Parathyroid adenoma (tissue), 2 donors: ENCODE data around the gene TEDC1.

Experiments
- H2AFZ ChIP-seq: fragments of 300-600 bp; sonication (generic); one replicate; pipeline ENCODE4 v1.7.0; 2017; ENCODE audit warnings: antibody characterized with exemption, mild to moderate bottlenecking
- H3K27ac ChIP-seq: fragments of 300-600 bp; sonication (generic); one replicate; pipeline ENCODE4 v1.7.0; 2017
- H3K27me3 ChIP-seq: fragments of 300-600 bp; sonication (generic); one replicate; pipeline ENCODE4 v1.7.0; 2017; ENCODE audit warnings: low read length; ENCODE audit not compliant: control insufficient read depth, insufficient read depth
- H3K36me3 ChIP-seq: fragments of 300-600 bp; sonication (generic); one replicate; pipeline ENCODE4 v1.7.0; 2017; ENCODE audit warnings: low read length; ENCODE audit not compliant: control insufficient read depth, insufficient read depth
- H3K4me1 ChIP-seq: fragments of 300-600 bp; sonication (generic); one replicate; pipeline ENCODE4 v1.7.0; 2017; ENCODE audit warnings: control low read depth
- H3K4me2 ChIP-seq: fragments of 300-600 bp; sonication (generic); one replicate; pipeline ENCODE4 v1.7.0; 2017; ENCODE audit warnings: low read length
- H3K4me3 ChIP-seq: fragments of 300-600 bp; sonication (generic); one replicate; pipeline ENCODE4 v1.7.0; 2017; ENCODE audit warnings: low read depth, low read length
- H3K79me2 ChIP-seq: fragments of 300-600 bp; sonication (generic); one replicate; pipeline ENCODE4 v1.7.0; 2017; ENCODE audit warnings: control low read depth
- H3K9ac ChIP-seq: fragments of 300-600 bp; sonication (generic); one replicate; pipeline ENCODE4 v1.7.0; 2017; ENCODE audit warnings: mild to moderate bottlenecking
- H3K9me3 ChIP-seq: fragments of 300-600 bp; sonication (generic); one replicate; pipeline ENCODE4 v1.7.0; 2017; ENCODE audit warnings: low read length; ENCODE audit not compliant: control insufficient read depth
- TF ChIP-seq, protein P1 (sequence below): fragments of 300-600 bp; sonication (generic); IDR thresholded peaks from one replicate; pipeline ENCODE4 v1.7.0; 2017; ENCODE audit warnings: antibody characterized with exemption, mild to moderate bottlenecking
- donor health status: primary hyperparathyroidism.

Gene TEDC1

GRCh38 chr14:105494606-105494929, 3.5 kb downstream of the TEDC1 start:
- TF ChIP-seq, protein P1, sequence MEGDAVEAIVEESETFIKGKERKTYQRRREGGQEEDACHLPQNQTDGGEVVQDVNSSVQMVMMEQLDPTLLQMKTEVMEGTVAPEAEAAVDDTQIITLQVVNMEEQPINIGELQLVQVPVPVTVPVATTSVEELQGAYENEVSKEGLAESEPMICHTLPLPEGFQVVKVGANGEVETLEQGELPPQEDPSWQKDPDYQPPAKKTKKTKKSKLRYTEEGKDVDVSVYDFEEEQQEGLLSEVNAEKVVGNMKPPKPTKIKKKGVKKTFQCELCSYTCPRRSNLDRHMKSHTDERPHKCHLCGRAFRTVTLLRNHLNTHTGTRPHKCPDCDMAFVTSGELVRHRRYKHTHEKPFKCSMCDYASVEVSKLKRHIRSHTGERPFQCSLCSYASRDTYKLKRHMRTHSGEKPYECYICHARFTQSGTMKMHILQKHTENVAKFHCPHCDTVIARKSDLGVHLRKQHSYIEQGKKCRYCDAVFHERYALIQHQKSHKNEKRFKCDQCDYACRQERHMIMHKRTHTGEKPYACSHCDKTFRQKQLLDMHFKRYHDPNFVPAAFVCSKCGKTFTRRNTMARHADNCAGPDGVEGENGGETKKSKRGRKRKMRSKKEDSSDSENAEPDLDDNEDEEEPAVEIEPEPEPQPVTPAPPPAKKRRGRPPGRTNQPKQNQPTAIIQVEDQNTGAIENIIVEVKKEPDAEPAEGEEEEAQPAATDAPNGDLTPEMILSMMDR, result no peak
- no peak overlapping the region for H3K4me2 ChIP-seq

DNA sequence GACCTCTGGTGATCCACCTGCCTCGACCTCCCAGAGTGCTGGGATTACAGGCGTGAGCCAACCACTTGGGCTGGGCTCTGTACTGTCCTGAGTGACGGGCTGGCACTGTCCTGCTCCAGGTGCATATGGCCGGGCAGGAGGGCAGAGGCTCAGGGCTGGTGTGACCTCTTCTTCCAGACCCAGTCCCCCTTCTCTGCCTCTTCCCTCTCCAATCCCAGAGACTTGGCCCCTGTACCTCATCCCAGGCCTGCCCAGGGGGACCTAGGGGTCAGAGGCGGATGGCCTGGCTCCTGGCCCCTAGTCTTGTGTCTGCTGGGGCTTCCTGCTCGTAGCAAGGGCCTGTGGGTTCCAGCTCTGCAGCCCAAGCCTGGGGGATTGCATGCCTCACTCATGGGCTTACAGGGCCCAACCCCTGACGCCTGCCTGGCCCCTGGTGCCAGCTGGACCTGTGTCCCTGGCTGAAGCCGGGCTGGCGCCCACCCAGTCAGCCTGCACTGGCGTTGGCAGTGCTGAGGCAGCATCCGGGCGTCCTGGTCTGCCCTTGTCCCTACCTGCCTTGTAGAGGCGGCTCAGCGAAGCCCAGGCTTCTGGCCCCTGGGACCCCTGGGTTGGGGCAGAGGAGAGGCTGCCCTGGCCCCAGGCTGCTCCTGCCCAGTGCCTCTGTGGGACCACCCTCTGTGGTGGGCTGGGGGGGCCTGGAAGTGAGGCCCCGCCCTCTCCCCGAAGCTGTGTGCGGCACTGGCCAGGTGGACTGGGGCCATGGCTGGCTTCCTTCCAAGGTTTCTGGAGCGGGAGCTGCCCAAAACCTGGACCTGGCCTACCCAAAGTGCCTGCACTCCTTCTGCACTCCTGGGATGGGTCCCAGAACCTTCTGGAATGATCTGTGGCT, 4.3 kb downstream of the TEDC1 start:
- Histone ChIP-seq H2AFZ (no peak overlapping the region), H3K9me3 (no peaks in the 10 kb centered on the region), H3K4me1 (no peaks in the 10 kb centered on the region), H3K27ac (no peak overlapping the region), H3K4me3 (no peak overlapping the region), H3K9ac (no peak overlapping the region), H3K4me2 (no peak overlapping the region), H3K79me2 (no peaks in the 10 kb centered on the region), H3K36me3 (no peaks in the 10 kb centered on the region), H3K27me3 (no peaks in the 10 kb centered on the region)
- TF ChIP-seq, protein P1, result no peak

More at GRCh38 chr14:105494606-105494929, 3.5 kb downstream of the TEDC1 start:
- Histone ChIP-seq H3K9ac (no peak overlapping the region), H3K36me3 (no peaks in the 10 kb centered on the region), H3K4me3 (no peak overlapping the region), H2AFZ (no peak overlapping the region), H3K27me3 (no peaks in the 10 kb centered on the region), H3K79me2 (no peaks in the 10 kb centered on the region), H3K4me1 (peaks cover under 1% of the 10 kb centered on the region), H3K9me3 (no peaks in the 10 kb centered on the region), H3K27ac (no peak overlapping the region)

DNA sequence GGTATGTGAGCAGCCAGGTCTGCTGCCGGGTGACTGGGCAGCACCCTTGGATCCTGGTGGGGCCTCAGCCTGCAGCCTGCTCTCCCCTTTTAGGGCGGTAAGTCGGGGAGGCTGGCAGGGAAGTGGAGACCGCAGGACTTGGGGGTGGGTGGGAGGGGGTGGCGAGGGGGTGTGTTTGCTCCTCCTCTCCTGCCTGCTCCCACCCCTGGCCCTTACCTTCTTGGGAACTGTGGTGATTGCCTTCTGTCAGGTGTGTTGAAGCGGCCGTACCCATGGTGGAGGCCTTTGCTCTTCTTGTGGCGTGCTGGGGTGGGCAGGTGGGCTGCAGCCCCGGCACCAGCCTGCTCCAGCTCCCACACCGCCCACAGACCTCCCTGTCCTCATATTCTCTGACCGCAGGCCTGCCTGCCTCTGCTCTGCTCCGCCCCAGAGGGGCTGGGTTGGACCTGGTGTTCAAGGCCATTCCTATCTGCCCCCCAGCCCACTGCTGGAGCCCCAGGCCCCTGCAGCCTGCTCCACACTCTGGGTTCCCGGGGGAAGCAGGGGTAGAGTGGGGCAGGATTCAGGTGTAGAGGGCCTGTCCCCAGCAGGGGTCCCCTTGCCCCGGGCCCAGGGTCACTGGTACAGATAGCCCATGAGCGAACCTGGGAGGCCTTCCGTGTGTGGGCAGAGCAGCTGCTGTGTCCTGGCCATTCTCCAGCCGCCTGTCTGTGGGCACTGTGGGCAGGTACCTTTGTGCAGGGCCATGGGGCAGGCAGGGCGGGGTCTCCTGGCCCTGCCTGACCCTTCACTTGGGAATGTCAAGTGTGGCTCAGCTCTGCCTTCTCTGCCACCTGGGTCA, 5.2 kb downstream of the TEDC1 start:
- no peak overlapping the region for H3K4me3 ChIP-seq

GRCh38 chr14:105496831-105497591, 6.0 kb downstream of the TEDC1 start:
- H3K9ac ChIP-seq, result no peak overlapping the region
- no peak overlapping the region for H3K27ac ChIP-seq
- H3K27me3 ChIP-seq, result no peaks in the 10 kb centered on the region
- no peak overlapping the region for H2AFZ ChIP-seq
- no peaks in the 10 kb centered on the region for H3K79me2 ChIP-seq
- H3K4me2 ChIP-seq, result no peak overlapping the region
- no peaks in the 10 kb centered on the region for H3K9me3 ChIP-seq
- H3K36me3 ChIP-seq, result no peaks in the 10 kb centered on the region
- TF ChIP-seq, protein P1, result no peak
- no peaks in the 10 kb centered on the region for H3K4me1 ChIP-seq
- H3K4me3 ChIP-seq, result no peak overlapping the region

More for the DNA sequence above, 5.2 kb downstream of the TEDC1 start:
- H3K9me3 ChIP-seq, result no peaks in the 10 kb centered on the region
- TF ChIP-seq, protein P1, result no peak
- no peak overlapping the region for H2AFZ ChIP-seq
- H3K27me3 ChIP-seq, result no peaks in the 10 kb centered on the region
- H3K4me2 ChIP-seq, result no peak overlapping the region
- no peaks in the 10 kb centered on the region for H3K4me1 ChIP-seq
- no peak overlapping the region for H3K27ac ChIP-seq
- H3K79me2 ChIP-seq, result no peaks in the 10 kb centered on the region
- no peaks in the 10 kb centered on the region for H3K36me3 ChIP-seq
- no peak overlapping the region for H3K9ac ChIP-seq
